DOHH2 (cell line): ENCODE data around the gene SHANK2.

ENCODE experiments used
- CTCF ChIP-seq: fragments of 200-600 bp; sonication (generic); IDR thresholded peaks from one replicate; pipeline ENCODE4 v1.5.1; 2014; ENCODE audit warnings: antibody characterized with exemption, mild to moderate bottlenecking, low read depth, low read length; ENCODE audit not compliant: poor library complexity, severe bottlenecking
- EZH2phosphoT487 ChIP-seq: fragments of 200-600 bp; sonication (generic); IDR thresholded peaks from 2 replicates; pipeline ENCODE4 v1.6.1; 2017; ENCODE audit warnings: borderline replicate concordance, mild to moderate bottlenecking, antibody characterized with exemption, low read length, moderate library complexity, mixed read lengths

- no peak for TF ChIP-seq CTCF
- no peak for TF ChIP-seq EZH2phosphoT487
Measured at GRCh38 chr11:71202598-71202944, 49.8 kb downstream of the SHANK2 start.
